GM12878 (cell line): ENCODE data around the gene S100A14. TPM values are rescaled to one million over a fixed set of nuclear protein-coding genes. Genes with fewer than 3 reads are reported as not detected.

Source experiments
- ATAC-seq: fragments of 200-7000 bp; cut with Tn5 transposase; 3 replicates; pipeline ENCODE4 v1.9.1; 2020; ENCODE audit warnings: mild to moderate bottlenecking, moderate library complexity
- BruUV-seq: library from RNA; stranded (reverse); fragments of 400-500 nt; replicated peaks from 2 replicates; lab custom pipeline; 2021; lab: Mats Ljungman, UMichigan
- CTCF ChIA-PET: fragments of 300-600 bp; sonication (Branson Sonifier 250); formaldehyde crosslinking; extraction: SDS; loops from one replicate; lab custom pipeline; 2021; ENCODE audit warnings: inconsistent platforms; lab: Yijun Ruan, JAX
- POLR2A ChIA-PET: fragments of 350-600 bp; formaldehyde crosslinking; extraction: SDS; loops from one replicate; lab custom pipeline; 2021; ENCODE audit warnings: inconsistent platforms; lab: Charles Lee
- RAD21 ChIA-PET: fragments of 300-600 bp; sonication (Branson Sonifier 250); formaldehyde crosslinking; loops from one replicate; lab custom pipeline; 2023; ENCODE audit warnings: antibody characterized with exemption; ENCODE audit not compliant: unreplicated experiment; lab: Charles Lee
- SMC1A ChIA-PET: fragments of 300-600 bp; sonication (Branson Sonifier 250); formaldehyde crosslinking; loops from one replicate; lab custom pipeline; 2023; ENCODE audit not compliant: unreplicated experiment, uncharacterized antibody; lab: Charles Lee
- DNase-seq: peaks from one replicate; pipeline ENCODE4 v3.0.0-alpha.2; 2011; ENCODE audit warnings: low read depth, low spot score
- FAIRE-seq: peaks from 3 replicates; lab custom pipeline; 2011; peaks lifted over from hg19 to GRCh38; lab: Jason Lieb, UNC
- H2AFZ ChIP-seq: 2 replicates; pipeline ENCODE4 v1.6.0; 2011; ENCODE audit warnings: low read depth, low read length, control low read depth; ENCODE audit not compliant: control insufficient read depth
- H3K27ac ChIP-seq: 2 replicates; pipeline ENCODE4 v1.5.1; 2011; ENCODE audit warnings: control low read depth; ENCODE audit not compliant: control insufficient read depth, insufficient read depth
- H3K27me3 ChIP-seq, 2 experiments: replicated peaks in 1 of 2; 2 replicates each; pipeline versions ENCODE4 v1.6.0 to v1.6.1; 2011; ENCODE audit warnings: low read length in 1 of 2; ENCODE audit not compliant: control insufficient read depth in 2 of 2, insufficient read depth in 2 of 2
- H3K36me3 ChIP-seq, 2 experiments: 2 replicates each; pipeline ENCODE4 v1.5.1; 2011; ENCODE audit warnings: low read length in 1 of 2; ENCODE audit not compliant: control insufficient read depth in 2 of 2, insufficient read depth in 2 of 2
- H3K4me1 ChIP-seq: 2 replicates; pipeline ENCODE4 v1.6.1; 2011; ENCODE audit warnings: mild to moderate bottlenecking, low read length, moderate library complexity, mixed read lengths; ENCODE audit not compliant: control insufficient read depth, insufficient read depth
- H3K4me2 ChIP-seq: 2 replicates; pipeline ENCODE4 v1.6.0; 2011; ENCODE audit warnings: control low read depth; ENCODE audit not compliant: control insufficient read depth, insufficient read depth
- H3K4me3 ChIP-seq: fragments of 200-600 bp; sonication (generic); 2 replicates; pipeline ENCODE4 v1.5.1; 2016
- H3K79me2 ChIP-seq: 2 replicates; pipeline ENCODE4 v1.6.0; 2011; ENCODE audit warnings: low read length; ENCODE audit not compliant: control insufficient read depth, insufficient read depth
- H3K9ac ChIP-seq: 2 replicates; pipeline ENCODE4 v1.8.0; 2011; ENCODE audit warnings: low read length, control low read depth, mixed read lengths; ENCODE audit not compliant: control insufficient read depth, insufficient read depth
- H3K9me3 ChIP-seq: replicated peaks from 3 replicates; pipeline ENCODE4 v1.5.1; 2011; ENCODE audit warnings: mild to moderate bottlenecking, low read length; ENCODE audit not compliant: control insufficient read depth, insufficient read depth
- H4K20me1 ChIP-seq: 2 replicates; pipeline ENCODE4 v1.6.0; 2011; ENCODE audit not compliant: control insufficient read depth, insufficient read depth
- ASH2L ChIP-seq: fragments of 300-600, 200-600 bp; sonication (generic); IDR thresholded peaks from 2 replicates; pipeline ENCODE4 v1.6.1; 2017; ENCODE audit warnings: low read depth, mild to moderate bottlenecking, borderline replicate concordance
- EZH2 ChIP-seq: IDR thresholded peaks from 2 replicates; pipeline ENCODE4 v1.6.1; 2012; ENCODE audit warnings: low read depth, mild to moderate bottlenecking, control low read depth, inconsistent platforms, low read length, borderline replicate concordance; ENCODE audit not compliant: control insufficient read depth
- KDM1A ChIP-seq: fragments of 200-600 bp; sonication (generic); IDR thresholded peaks from 2 replicates; pipeline ENCODE4 v1.6.1; 2016; ENCODE audit warnings: borderline replicate concordance
- MXI1 ChIP-seq: fragments of 150-350 bp; IDR thresholded peaks from 2 replicates; pipeline ENCODE4 v1.6.1; 2011; ENCODE audit warnings: low read depth, mild to moderate bottlenecking, inconsistent platforms, low read length, improper control_type of control experiment
- NR2C1 ChIP-seq: fragments of 450-650 bp; IDR thresholded peaks from 2 replicates; pipeline ENCODE4 v1.6.1; 2017; ENCODE audit warnings: antibody characterized with exemption, mild to moderate bottlenecking, moderate library complexity
- NR2C2 ChIP-seq: IDR thresholded peaks from 2 replicates; pipeline ENCODE4 v1.6.1; 2011; ENCODE audit warnings: borderline replicate concordance, low read depth; ENCODE audit not compliant: control insufficient read depth, insufficient read length
- PAX5 ChIP-seq: IDR thresholded peaks from 2 replicates; pipeline ENCODE4 v1.6.1; 2011; ENCODE audit warnings: low read depth, low read length, borderline replicate concordance
- PBX3 ChIP-seq: IDR thresholded peaks from 2 replicates; pipeline ENCODE4 v1.6.1; 2011; ENCODE audit warnings: mild to moderate bottlenecking, low read depth, low read length, moderate library complexity; ENCODE audit not compliant: insufficient replicate concordance
- PML ChIP-seq: IDR thresholded peaks from 2 replicates; pipeline ENCODE4 v1.6.1; 2012; ENCODE audit warnings: low read length, inconsistent platforms
- RAD21 ChIP-seq: IDR thresholded peaks from 2 replicates; pipeline ENCODE4 v1.6.1; 2011; ENCODE audit warnings: mild to moderate bottlenecking, low read depth, low read length, moderate library complexity; ENCODE audit not compliant: insufficient read depth
- RELA ChIP-seq: fragments of 450-650 bp; IDR thresholded peaks from 2 replicates; pipeline ENCODE4 v1.8.0; 2014; ENCODE audit warnings: borderline replicate concordance; ENCODE audit not compliant: partially characterized antibody
- SMAD5 ChIP-seq: IDR thresholded peaks from 2 replicates; pipeline ENCODE4 v1.6.1; 2016; ENCODE audit warnings: antibody characterized with exemption, low read depth
- YBX1 ChIP-seq: fragments of 450-650 bp; IDR thresholded peaks from 2 replicates; pipeline ENCODE4 v1.6.1; 2016; ENCODE audit warnings: antibody characterized with exemption
- YY1 ChIP-seq: IDR thresholded peaks from 2 replicates; pipeline ENCODE4 v1.6.1; 2011; ENCODE audit warnings: low read depth, mild to moderate bottlenecking, low read length
- ZBED1 ChIP-seq: IDR thresholded peaks from 2 replicates; pipeline ENCODE4 v1.6.1; 2016; ENCODE audit warnings: borderline replicate concordance
- ZNF217 ChIP-seq: fragments of 450-650 bp; IDR thresholded peaks from 2 replicates; pipeline ENCODE4 v1.6.1; 2017; ENCODE audit warnings: antibody characterized with exemption, mild to moderate bottlenecking
- WGBS: methylation state at CpG from one replicate; pipeline ENCODE4 v1.1.6; 2016; ENCODE audit warnings: low lambda C conversion rate; ENCODE audit not compliant: insufficient replicate concordance, insufficient coverage; ENCODE audit errors: missing lambda C conversion rate; 5-methylcytosine and 5-hydroxymethylcytosine counted together
- in situ Hi-C: fragments of 300-500 bp; cut with MboI; formaldehyde crosslinking; loops from 9 replicates; pipeline ENCODE4 v1.14.3; 2018; ENCODE audit warnings: mixed read lengths
- intact Hi-C: fragments of 100-400 bp; cut with micrococcal nuclease; formaldehyde crosslinking; loops from one replicate; pipeline ENCODE4 v1.14.2; 2022; ENCODE audit not compliant: unreplicated experiment
- polyA plus RNA-seq, 11 experiments: library from polyadenylated mRNA; depleted of rRNA in 4 of 11; unstranded in 6 of 11; stranded (reverse) in 5 of 11; fragments of >200 nt; fragmentation: Nextera tagmentation in 4 of 11; fragmentation: Illumina TruSeq in 1 of 11; extraction: Ambion mirVana in 4 of 11; extraction: Trizol in 1 of 11; gene quantifications; 1 replicate in 1 of 11; 2 replicates in 10 of 11; pipeline versions ENCODE4 v1.2.1 to v1.2.3, GENCODE V29; 2011 to 2016; ENCODE audit warnings: inconsistent platforms in 2 of 11, missing spikeins in 2 of 11, low read depth in 1 of 11
- total RNA-seq, 4 experiments: library from RNA; depleted of rRNA in 3 of 4; stranded (reverse); fragments of >200 nt in 3 of 4; fragmentation: Illumina TruSeq in 1 of 4; extraction: Trizol in 1 of 4; gene quantifications; 2 replicates each; pipeline versions ENCODE4 v1.2.1 to v1.2.3, GENCODE V29; 2013 to 2021
- TF ChIP-seq, protein P1 (sequence below): fragments of 450-650 bp; IDR thresholded peaks from 2 replicates; pipeline ENCODE4 v1.6.1; 2016; ENCODE audit warnings: mild to moderate bottlenecking

Gene S100A14
- total and polyA plus RNA-seq, 10 of the 15 experiments (the other 5 are each of a cell fraction or from before 2014, with no cell fraction given): 0.20 to 0.77 (median 0.45) TPM; not detected in 4

DNA sequence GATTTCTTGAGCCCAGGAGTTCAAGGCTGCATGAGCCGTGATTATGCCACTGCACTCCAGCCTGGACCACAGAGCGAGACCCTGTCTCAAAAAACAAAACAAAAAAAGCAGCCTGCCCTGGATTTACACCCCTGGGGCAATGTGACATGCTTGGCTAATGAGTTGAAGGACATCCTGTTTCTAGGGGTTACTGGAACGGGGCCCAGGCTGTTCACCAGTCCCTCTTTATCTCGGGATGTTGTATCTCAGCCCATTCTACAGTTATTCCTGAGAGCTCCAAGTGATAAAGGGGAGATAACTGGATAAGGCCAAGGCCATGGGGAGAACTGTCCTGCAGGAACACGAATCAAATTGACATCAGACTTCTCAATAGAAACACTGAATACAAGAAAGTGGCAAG lies 28.8 kb downstream of the S100A14 start:
- Histone ChIP-seq H3K27ac (no peak overlapping the region), H3K9me3 (no peaks in the 10 kb centered on the region), H3K27me3 (no peaks in the 10 kb centered on the region), H2AFZ (no peak overlapping the region), H3K36me3 (no peaks in the 10 kb centered on the region), H3K9ac (no peak overlapping the region), H3K4me2 (no peak overlapping the region)
- ATAC-seq (no peak), DNase-seq (no peak), FAIRE-seq (no peak)
- 26% methylated on average over 5 of the region's 5 CpGs for WGBS
- in situ Hi-C loops: no loop called here
- BruUV-seq: no TSS peak
- TF ChIP-seq ZBED1 (no peak), ZNF217 (no peak), YBX1 (no peak)
- TF ChIP-seq, all 136 proteins: peak for 0
- H3K4me3 ChIP-seq: no peak overlapping the region
- intact Hi-C loops: no loop called here
- POLR2A ChIA-PET: no interaction called here
- RAD21 ChIA-PET: no interaction called here
- CTCF ChIA-PET: interaction anchor here (1.2 to 1.3 kb wide), 2 partner anchors 15 to 76 kb away, joined by 4 to 5 read pairs; no protein-coding TSS in a partner anchor
- no peaks in the 10 kb centered on the region for H4K20me1 ChIP-seq
- SMC1A ChIA-PET: interaction anchor here (1.0 kb wide), 1 partner anchor 54 kb away, joined by 3 read pairs; no protein-coding TSS in a partner anchor
- no peaks in the 10 kb centered on the region for H3K79me2 ChIP-seq
- H3K4me1 ChIP-seq: no peaks in the 10 kb centered on the region

DNA sequence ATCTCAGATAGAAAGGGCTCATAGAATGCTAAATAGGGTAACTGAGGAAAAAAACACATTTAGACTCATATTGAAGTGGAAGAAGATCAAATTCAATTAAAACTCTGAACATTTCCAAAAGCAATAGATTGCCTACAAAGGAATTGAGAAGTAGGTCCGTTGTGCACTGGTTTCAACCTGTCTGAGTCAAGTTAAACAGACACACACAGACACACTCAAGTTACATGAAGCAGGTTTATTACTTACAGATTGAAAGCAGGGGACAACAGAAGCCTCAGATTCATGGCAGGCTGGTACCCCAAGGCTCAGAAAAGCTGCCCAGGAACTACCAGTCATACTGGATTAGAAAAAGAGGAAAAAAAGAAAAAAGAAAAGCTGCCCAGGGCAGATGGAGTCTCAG lies 29.8 kb downstream of the S100A14 start:
- no peak overlapping the region for H2AFZ ChIP-seq
- no peak for DNase-seq
- H4K20me1 ChIP-seq: no peaks in the 10 kb centered on the region
- no peak overlapping the region for H3K4me3 ChIP-seq
- BruUV-seq: no TSS peak
- 0% methylated on average over 1 of the region's 1 CpG for WGBS
- H3K4me1 ChIP-seq: no peaks in the 10 kb centered on the region
- RAD21 ChIA-PET: interaction anchor here (0.9 to 1.9 kb wide), 3 partner anchors 12 to 41 kb away, joined by 3 to 6 read pairs (median 6); partner anchors contain the start of gene S100A13
- intact Hi-C loops: no loop called here
- no peak for FAIRE-seq
- H3K27me3 ChIP-seq: no peaks in the 10 kb centered on the region
- no peak overlapping the region for H3K9ac ChIP-seq
- no peaks in the 10 kb centered on the region for H3K36me3 ChIP-seq
- ATAC-seq: no peak
- H3K9me3 ChIP-seq: no peaks in the 10 kb centered on the region
- POLR2A ChIA-PET: no interaction called here
- in situ Hi-C loops: no loop called here
- SMC1A ChIA-PET: interaction anchor here (1.1 to 1.2 kb wide), 3 partner anchors 12 to 18 kb away, joined by 3 read pairs; no protein-coding TSS in a partner anchor
- H3K27ac ChIP-seq: no peak overlapping the region
- CTCF ChIA-PET: interaction anchor here (0.7 to 1.9 kb wide), 4 partner anchors 14 to 1599 kb away, joined by 4 to 5 read pairs (median 4); partner anchors contain the start of gene S100A13
- no peaks in the 10 kb centered on the region for H3K79me2 ChIP-seq
- H3K4me2 ChIP-seq: no peak overlapping the region
- TF ChIP-seq RELA (no peak), YY1 (no peak), RAD21 (no peak), KDM1A (no peak), PAX5 (no peak), ASH2L (no peak), PML (no peak), SMAD5 (no peak), NR2C1 (no peak), PBX3 (no peak), EZH2 (no peak), NR2C2 (no peak), MXI1 (no peak)
- TF ChIP-seq, protein P1, sequence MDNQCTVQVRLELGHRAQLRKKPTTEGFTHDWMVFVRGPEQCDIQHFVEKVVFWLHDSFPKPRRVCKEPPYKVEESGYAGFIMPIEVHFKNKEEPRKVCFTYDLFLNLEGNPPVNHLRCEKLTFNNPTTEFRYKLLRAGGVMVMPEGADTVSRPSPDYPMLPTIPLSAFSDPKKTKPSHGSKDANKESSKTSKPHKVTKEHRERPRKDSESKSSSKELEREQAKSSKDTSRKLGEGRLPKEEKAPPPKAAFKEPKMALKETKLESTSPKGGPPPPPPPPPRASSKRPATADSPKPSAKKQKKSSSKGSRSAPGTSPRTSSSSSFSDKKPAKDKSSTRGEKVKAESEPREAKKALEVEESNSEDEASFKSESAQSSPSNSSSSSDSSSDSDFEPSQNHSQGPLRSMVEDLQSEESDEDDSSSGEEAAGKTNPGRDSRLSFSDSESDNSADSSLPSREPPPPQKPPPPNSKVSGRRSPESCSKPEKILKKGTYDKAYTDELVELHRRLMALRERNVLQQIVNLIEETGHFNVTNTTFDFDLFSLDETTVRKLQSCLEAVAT: no peak
